ENCODE data around the gene EHBP1L1. TPM values are rescaled to one million over a fixed set of nuclear protein-coding genes. Genes with fewer than 3 reads are reported as not detected.
"Not testable (repeated sequence)": the region's sequence is repeated elsewhere in the genome, so short reads cannot be mapped to it uniquely, and the experiment has no call there.

The EHBP1L1 gene
- total and polyA plus RNA-seq, 4 experiments from 2014 or later = 8.9 to 154 (median 87.9) TPM

DNA sequence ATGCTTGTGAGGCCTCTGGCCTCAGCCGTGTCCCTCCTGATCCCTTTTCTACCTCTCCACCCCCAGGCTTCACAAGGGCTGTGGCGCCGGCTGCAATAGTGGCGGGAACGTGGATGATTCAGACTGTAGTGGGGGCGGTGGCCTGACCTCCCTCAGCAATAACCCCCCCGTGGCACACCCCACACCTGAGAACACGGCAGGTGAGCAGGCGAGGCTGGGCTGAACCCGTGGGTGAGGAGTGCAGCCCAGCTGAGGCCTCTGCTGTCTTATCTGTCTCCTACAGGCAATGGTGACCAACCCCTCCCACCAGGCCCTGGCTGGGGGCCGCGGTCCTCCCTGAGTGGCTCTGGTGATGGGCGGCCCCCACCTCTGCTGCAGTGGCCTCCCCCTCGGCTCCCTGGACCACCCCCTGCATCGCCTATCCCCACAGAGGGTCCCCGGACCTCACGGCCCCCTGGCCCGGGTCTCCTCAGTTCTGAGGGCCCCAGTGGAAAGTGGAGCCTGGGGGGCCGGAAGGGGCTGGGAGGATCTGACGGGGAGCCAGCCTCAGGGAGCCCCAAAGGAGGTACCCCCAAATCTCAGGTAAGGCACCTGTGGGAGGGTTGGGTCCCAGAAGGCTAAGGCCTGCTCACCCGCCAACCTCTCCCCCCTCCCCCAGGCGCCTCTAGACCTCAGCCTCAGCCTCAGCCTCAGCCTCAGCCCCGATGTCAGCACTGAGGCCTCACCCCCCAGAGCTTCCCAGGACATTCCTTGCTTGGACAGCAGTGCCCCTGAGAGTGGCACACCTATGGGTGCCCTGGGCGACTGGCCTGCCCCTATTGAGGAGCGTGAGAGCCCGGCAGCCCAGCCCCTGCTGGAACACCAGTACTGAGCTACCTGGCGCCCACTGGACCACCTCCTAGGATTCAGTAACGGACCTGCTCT lies 60.5 kb downstream of the EHBP1L1 start:
- ChIA-PET POLR2A (ENCODE audit: partially characterized antibody) (interaction anchor here (0.7 to 12.0 kb wide), 3 partner anchors 10 to 21 kb away, joined by 3 to 359 read pairs (median 113); partner anchors contain the start of genes MAP3K11 and PCNX3), CTCF (ENCODE audit: partially characterized antibody) (interaction anchor here (2.9 kb wide), 1 partner anchor 11 kb away, joined by 19 read pairs; no protein-coding TSS in a partner anchor)
- peaks cover 36% of the 10 kb centered on the region for H3K36me3 ChIP-seq (ENCODE audit: insufficient read depth, low read length)
- Mint-ChIP-seq H3K36me3 (peaks cover 3 to 46% of the 10 kb centered on the region in 2 donors), H3K9me3 (peaks cover 0 to 2% (median 0%) of the 10 kb centered on the region in 8 donors), H3K4me1 (peaks cover 21 to 60% (median 39%) of the 10 kb centered on the region in 4 donors), H3K4me3 (peak overlapping the region; percentile 26 to 83 (median 60)), H3K27me3 (no peaks in the 10 kb centered on the region), H3K27ac (peak overlapping the region in 6 of 7 donors; percentile 65 to 97 (median 84))
- no peak overlapping the region for H3K4me3 ChIP-seq (ENCODE audit: low read length in 2 of 2)
- H3K9me3 ChIP-seq (ENCODE audit: control insufficient read depth in 1 of 2, low read length in 2 of 2) = no peaks in the 10 kb centered on the region
- intact Hi-C loops (cut with micrococcal nuclease) = no loop called here
- peaks cover 59% of the 10 kb centered on the region for H3K4me1 ChIP-seq (ENCODE audit: insufficient read depth, low read length)
- DNase-seq = no peak
- no peaks in the 10 kb centered on the region for H3K27me3 ChIP-seq (ENCODE audit: insufficient read depth, low read length)
- H3K27ac ChIP-seq (ENCODE audit: low read depth, low read length) = no peak overlapping the region

DNA sequence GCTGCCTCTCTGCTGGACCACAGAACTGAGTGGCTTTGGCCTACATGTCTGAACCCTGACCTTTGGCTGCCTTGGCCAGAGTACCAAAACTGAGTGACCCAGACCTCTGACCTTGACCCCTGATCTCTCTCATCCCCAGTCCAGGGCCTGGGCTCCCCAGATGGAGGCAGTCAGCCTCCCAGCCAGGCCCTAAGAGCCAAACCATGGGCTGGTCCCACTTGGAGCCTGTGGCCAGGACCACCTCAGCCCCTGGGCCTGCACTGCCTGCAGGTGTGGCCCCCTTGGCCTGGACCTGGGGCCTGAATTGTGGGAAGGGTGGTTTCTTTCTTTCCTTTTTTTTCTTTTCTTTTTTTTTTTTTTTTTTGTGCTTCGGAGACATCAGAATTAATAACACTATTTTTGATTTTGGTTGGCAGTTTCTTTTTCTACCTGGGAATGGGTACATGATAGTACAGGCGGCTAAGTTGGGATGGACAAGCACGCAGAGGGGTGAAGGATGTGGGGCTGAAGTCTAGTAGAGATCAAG lies 61.2 kb downstream of the EHBP1L1 start:
- ChIA-PET POLR2A (ENCODE audit: partially characterized antibody) (interaction anchor here (0.6 to 12.0 kb wide), 18 partner anchors 8 to 254 kb away, joined by 3 to 359 read pairs (median 5); partner anchors contain the start of genes CCDC85B, CFL1, EHBP1L1 and MAP3K11), CTCF (ENCODE audit: partially characterized antibody) (interaction anchor here (1.6 to 2.9 kb wide), 3 partner anchors 11 to 74 kb away, joined by 5 to 19 read pairs (median 7); no protein-coding TSS in a partner anchor)
- intact Hi-C loops (cut with micrococcal nuclease) = no loop called here
- Mint-ChIP-seq H3K36me3 (peaks cover 7 to 45% of the 10 kb centered on the region in 2 donors), H3K9me3 (peaks cover 0 to 2% (median 0%) of the 10 kb centered on the region in 8 donors), H3K27ac (peak overlapping the region; percentile 83 to 100 (median 95)), H3K27me3 (no peaks in the 10 kb centered on the region), H3K4me1 (peaks cover 24 to 67% (median 44%) of the 10 kb centered on the region in 4 donors), H3K4me3 (peak overlapping the region; percentile 76 to 98 (median 92))
- H3K27me3 ChIP-seq (ENCODE audit: insufficient read depth, low read length) = no peaks in the 10 kb centered on the region
- peaks cover 66% of the 10 kb centered on the region for H3K4me1 ChIP-seq (ENCODE audit: insufficient read depth, low read length)
- H3K27ac ChIP-seq (ENCODE audit: low read depth, low read length) = peak overlapping the region; percentile 94
- DNase-seq = no peak
- no peak overlapping the region for H3K4me3 ChIP-seq (ENCODE audit: low read length in 2 of 2)
- H3K36me3 ChIP-seq (ENCODE audit: insufficient read depth, low read length) = peaks cover 37% of the 10 kb centered on the region
- no peaks in the 10 kb centered on the region for H3K9me3 ChIP-seq (ENCODE audit: control insufficient read depth in 1 of 2, low read length in 2 of 2)

DNA sequence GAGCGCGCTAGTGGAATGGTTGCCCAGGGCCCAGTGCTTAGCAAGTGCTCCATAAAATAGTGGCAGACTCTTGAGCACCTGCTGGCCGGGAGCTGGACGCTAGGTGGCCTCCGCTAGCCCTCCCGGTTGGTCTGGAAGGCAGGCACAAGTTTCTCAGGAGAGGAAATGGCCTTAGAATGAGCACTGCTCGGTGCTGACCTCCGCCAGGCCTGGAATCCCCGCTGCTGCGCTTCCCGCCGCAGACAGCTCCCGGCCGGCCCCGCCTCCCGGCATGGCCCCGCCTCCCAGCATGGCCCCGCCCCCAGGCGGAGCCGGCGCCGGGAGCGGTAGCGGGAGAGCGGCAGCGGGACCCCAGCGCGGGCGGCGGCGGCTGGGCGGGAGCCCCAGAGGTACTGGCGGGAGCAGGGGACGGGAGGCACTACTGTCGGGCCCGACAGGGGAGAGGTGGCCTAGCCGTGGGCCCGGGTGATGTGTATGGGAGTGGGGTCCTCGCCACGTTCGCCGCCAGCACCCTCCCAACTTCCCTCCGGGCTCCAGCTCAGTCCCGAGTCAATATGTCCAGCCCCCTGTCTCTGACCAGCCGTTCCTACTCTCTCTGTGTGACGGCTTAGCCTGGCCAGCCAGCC lies 62.1 kb downstream of the EHBP1L1 start, which contains the start of gene SIPA1:
Gene SIPA1 (plus strand): TSS at position 308 of the 626 bp plus-strand sequence. CDS start 2,821 bp downstream, outside the sequence.
- CTCF ChIA-PET (ENCODE audit: partially characterized antibody) = interaction anchor here (0.9 to 2.9 kb wide), 6 partner anchors 12 to 74 kb away, joined by 3 to 19 read pairs (median 6); no protein-coding TSS in a partner anchor
- intact Hi-C loops (cut with micrococcal nuclease) = loop anchor here (1.0 kb wide), 4 partner anchors 14 to 98 kb away; partner anchors contain the start of gene PCNX3
- H3K4me1 Mint-ChIP-seq = peaks cover 24 to 68% (median 46%) of the 10 kb centered on the region in 4 donors
- H3K27ac ChIP-seq (ENCODE audit: low read depth, low read length) = peak within 1 kb of the TSS; percentile 94
- peak within 1 kb of the TSS; percentile 90 to 98 (median 96) for H3K4me3 Mint-ChIP-seq
- peak within 1 kb of the TSS; percentile 97 to 100 (median 99) for H3K27ac Mint-ChIP-seq
- H3K9me3 Mint-ChIP-seq = peaks cover 0 to 2% (median 0%) of the 10 kb centered on the region in 8 donors
- peaks cover 42% of the 10 kb centered on the region for H3K36me3 ChIP-seq (ENCODE audit: insufficient read depth, low read length)
- peaks cover 8 to 44% of the 10 kb centered on the region in 2 donors for H3K36me3 Mint-ChIP-seq
- DNase-seq = peak; percentile 63 to 85 (median 74)
- H3K4me1 ChIP-seq (ENCODE audit: insufficient read depth, low read length) = peaks cover 71% of the 10 kb centered on the region
- peak within 1 kb of the TSS; percentile 72 to 86 for H3K4me3 ChIP-seq (ENCODE audit: low read length in 2 of 2)
- no peaks in the 10 kb centered on the region for H3K27me3 Mint-ChIP-seq
- no peaks in the 10 kb centered on the region for H3K9me3 ChIP-seq (ENCODE audit: control insufficient read depth in 1 of 2, low read length in 2 of 2)
- H3K27me3 ChIP-seq (ENCODE audit: insufficient read depth, low read length) = no peaks in the 10 kb centered on the region
- POLR2A ChIA-PET (ENCODE audit: partially characterized antibody) = interaction anchor here (0.6 to 12.0 kb wide), 23 partner anchors 8 to 253 kb away, joined by 3 to 359 read pairs (median 5); partner anchors contain the start of genes CCDC85B, CFL1, EHBP1L1 and FAM89B

DNA sequence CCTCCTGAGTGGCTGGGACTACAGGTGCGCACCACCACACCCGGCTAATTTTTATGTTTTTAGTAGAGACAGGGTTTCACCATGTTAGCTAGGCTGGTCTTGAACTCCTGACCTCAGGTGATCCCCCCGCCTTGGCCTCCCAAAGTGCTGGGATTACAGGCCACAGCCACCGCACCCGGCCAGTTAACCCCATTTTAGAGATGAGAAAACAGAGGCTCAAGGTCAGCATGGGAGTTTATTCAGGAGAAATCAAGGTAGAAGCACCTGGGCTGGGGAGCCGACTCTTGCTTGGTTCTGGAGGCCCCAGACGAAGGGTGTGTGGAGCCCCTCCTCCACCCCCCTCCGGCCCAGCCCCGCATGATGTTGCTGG lies 63.4 kb downstream of the EHBP1L1 start:
- ChIA-PET POLR2A (ENCODE audit: partially characterized antibody) (interaction anchor here (0.7 to 12.0 kb wide), 17 partner anchors 14 to 477 kb away, joined by 3 to 359 read pairs (median 6); partner anchors contain the start of genes CCDC85B, CFL1, FAM89B and FOSL1), CTCF (ENCODE audit: partially characterized antibody) (interaction anchor here (0.5 to 2.9 kb wide), 9 partner anchors 13 to 46 kb away, joined by 3 to 19 read pairs (median 3); no protein-coding TSS in a partner anchor)
- Mint-ChIP-seq H3K36me3 (peaks cover 18 to 51% of the 10 kb centered on the region in 2 donors), H3K4me3 (peak overlapping the region; percentile 90 to 98 (median 96)), H3K4me1 (peaks cover 28 to 72% (median 48%) of the 10 kb centered on the region in 4 donors), H3K27ac (peak overlapping the region; percentile 97 to 100 (median 99))
- Histone ChIP-seq H3K4me3 (ENCODE audit: low read length in 2 of 2) (peak overlapping the region; percentile 72 to 86), H3K36me3 (ENCODE audit: insufficient read depth, low read length) (peaks cover 48% of the 10 kb centered on the region), H3K27ac (ENCODE audit: low read depth, low read length) (peak overlapping the region; percentile 94), H3K4me1 (ENCODE audit: insufficient read depth, low read length) (peaks cover 73% of the 10 kb centered on the region)
- intact Hi-C loops (cut with micrococcal nuclease); DNase-seq; H3K9me3 ChIP-seq (ENCODE audit: control insufficient read depth in 1 of 2, low read length in 2 of 2); H3K27me3 Mint-ChIP-seq; H3K27me3 ChIP-seq (ENCODE audit: insufficient read depth, low read length); H3K9me3 Mint-ChIP-seq: not testable (repeated sequence)

DNA sequence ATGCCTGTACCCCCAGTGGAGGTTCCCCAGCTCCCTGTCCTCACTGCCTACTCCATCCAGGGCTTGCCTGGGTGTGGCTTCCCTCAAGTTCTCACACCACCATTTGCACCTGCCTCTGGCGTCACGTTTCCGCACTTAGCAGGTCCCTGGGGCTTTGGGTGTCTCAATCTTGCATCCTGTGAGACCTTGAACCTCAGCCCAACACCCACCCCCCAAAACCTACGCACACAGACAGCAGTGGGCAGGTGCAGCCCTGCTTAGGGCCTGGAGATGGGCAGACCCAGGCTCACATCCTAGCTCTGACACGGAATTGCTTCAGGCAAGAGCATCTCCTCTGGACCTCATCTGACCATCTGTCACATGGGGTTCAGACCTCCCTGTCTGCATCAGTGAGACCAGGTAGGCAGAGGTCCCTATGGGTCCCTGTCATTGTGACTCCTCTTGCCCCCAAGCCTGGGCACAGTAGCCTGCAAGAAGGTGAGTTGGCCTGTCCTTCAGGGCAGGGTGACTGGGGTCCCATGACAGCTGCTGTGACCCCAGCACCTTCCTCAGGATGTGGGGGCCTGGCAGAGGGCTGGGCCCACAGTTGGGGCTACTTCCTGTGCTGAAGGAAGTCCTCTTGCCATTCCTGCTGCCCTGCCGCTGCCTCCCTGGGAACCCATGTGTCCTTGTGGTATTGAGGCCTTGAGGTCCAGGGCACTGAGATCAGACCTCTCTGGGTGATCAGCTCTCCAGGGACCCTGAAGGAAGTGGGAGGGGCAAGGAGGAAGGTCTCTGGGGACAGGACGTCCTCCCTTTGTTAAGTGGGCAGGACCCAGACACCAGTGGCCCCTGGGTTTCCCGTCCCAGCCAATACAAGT lies 64.0 kb downstream of the EHBP1L1 start:
- Histone ChIP-seq H3K27me3 (ENCODE audit: insufficient read depth, low read length) (no peaks in the 10 kb centered on the region), H3K4me1 (ENCODE audit: insufficient read depth, low read length) (peaks cover 72% of the 10 kb centered on the region), H3K9me3 (ENCODE audit: control insufficient read depth in 1 of 2, low read length in 2 of 2) (no peaks in the 10 kb centered on the region), H3K36me3 (ENCODE audit: insufficient read depth, low read length) (peaks cover 44% of the 10 kb centered on the region), H3K27ac (ENCODE audit: low read depth, low read length) (peak overlapping the region; percentile 94), H3K4me3 (ENCODE audit: low read length in 2 of 2) (peak overlapping the region; percentile 72 to 86)
- H3K27ac Mint-ChIP-seq = peak overlapping the region; percentile 97 to 100 (median 99)
- H3K9me3 Mint-ChIP-seq = peaks cover 0 to 2% (median 0%) of the 10 kb centered on the region in 8 donors
- CTCF ChIA-PET (ENCODE audit: partially characterized antibody) = interaction anchor here (1.0 to 2.9 kb wide), 5 partner anchors 13 to 52 kb away, joined by 3 to 19 read pairs (median 5); no protein-coding TSS in a partner anchor
- DNase-seq = peak; percentile 87 to 96 (median 89)
- H3K36me3 Mint-ChIP-seq = peaks cover 23 to 52% of the 10 kb centered on the region in 2 donors
- POLR2A ChIA-PET (ENCODE audit: partially characterized antibody) = interaction anchor here (0.8 to 12.0 kb wide), 25 partner anchors 9 to 279 kb away, joined by 3 to 359 read pairs (median 5); partner anchors contain the start of genes C11orf68, CCDC85B, CFL1 and DRAP1
- no peaks in the 10 kb centered on the region for H3K27me3 Mint-ChIP-seq
- peaks cover 29 to 71% (median 47%) of the 10 kb centered on the region in 4 donors for H3K4me1 Mint-ChIP-seq
- peak overlapping the region; percentile 90 to 98 (median 96) for H3K4me3 Mint-ChIP-seq
- intact Hi-C loops (cut with micrococcal nuclease) = no loop called here

Data from CD4-positive, alpha-beta memory T cell (primary cell).